ENCODE measurements around the gene EED. TPM values are rescaled to one million over a fixed set of nuclear protein-coding genes. Genes with fewer than 3 reads are reported as not detected.
A peak's percentile ranks its signal among the peaks of the same experiment; 100 is the strongest.

EED gene
- total and polyA plus RNA-seq, 4 donors: 14.5 to 26.5 (median 19.0) TPM

DNA sequence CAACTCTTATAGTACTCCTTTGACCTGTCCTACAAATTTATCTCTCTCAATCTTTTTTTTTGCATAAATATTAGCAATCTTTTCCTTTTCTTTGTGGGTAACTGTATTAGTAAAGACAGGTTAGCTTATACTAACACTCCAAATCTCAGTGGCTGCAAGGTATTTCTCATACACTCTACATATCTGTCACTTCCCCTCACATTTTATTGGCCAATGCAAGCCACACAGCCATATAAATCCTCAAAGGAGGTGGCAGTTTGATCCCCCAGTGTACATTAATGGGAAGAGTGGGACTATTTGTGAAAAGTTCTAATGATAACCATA is 42.6 kb upstream of the EED start:
- DNase-seq: no peak
- H3K4me3 ChIP-seq (ENCODE audit: low read length in 2 of 2): peak overlapping the region in 1 of 2 donors; percentile 54
- peak; percentile 10 for ATAC-seq (ENCODE audit: low FRiP score)
- no peaks in the 10 kb centered on the region for H3K9me3 ChIP-seq (ENCODE audit: control insufficient read depth, low read length)
- no peaks in the 10 kb centered on the region for H3K27me3 ChIP-seq (ENCODE audit: control insufficient read depth in 1 of 2, insufficient read depth in 2 of 2, low read length in 1 of 2)
- intact Hi-C loops (cut with DNase I): loop anchor here in 1 of 2 donors (5.0 kb wide), 1 partner anchor 255 kb away; no protein-coding TSS in a partner anchor
- peaks cover 0 to 2% of the 10 kb centered on the region in 2 donors for H3K4me1 ChIP-seq (ENCODE audit: control insufficient read depth in 1 of 2, insufficient read depth in 2 of 2, low read length in 2 of 2)
- no peaks in the 10 kb centered on the region for H3K36me3 ChIP-seq (ENCODE audit: control insufficient read depth in 1 of 2, insufficient read depth in 2 of 2, low read length in 1 of 2)
- no peak overlapping the region for H3K27ac ChIP-seq (ENCODE audit: low read depth in 1 of 2, low read length in 2 of 2)

DNA sequence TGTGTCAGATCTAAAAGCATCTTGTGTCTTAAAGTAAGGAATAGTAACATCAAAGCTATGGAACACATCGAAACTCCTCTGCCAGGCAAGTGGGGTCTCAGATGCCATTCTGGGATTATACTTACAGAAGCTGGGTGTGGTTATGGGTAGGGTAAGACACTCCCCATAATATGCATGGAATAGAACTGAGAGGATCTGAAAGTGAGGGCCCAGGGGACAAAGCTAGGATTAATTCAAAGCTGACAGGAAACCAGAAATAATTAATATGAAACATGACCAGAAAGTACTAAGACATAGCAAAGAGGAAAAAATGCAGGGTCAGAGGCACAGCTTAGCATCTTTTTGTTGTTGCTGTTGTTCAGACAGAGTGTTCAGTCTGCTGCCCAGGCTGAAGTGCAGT is 40.2 kb upstream of the EED start:
- ATAC-seq (ENCODE audit: low FRiP score) (no peak), DNase-seq (no peak)
- no peaks in the 10 kb centered on the region for H3K36me3 ChIP-seq (ENCODE audit: control insufficient read depth in 1 of 2, insufficient read depth in 2 of 2, low read length in 1 of 2)
- H3K27me3 ChIP-seq (ENCODE audit: control insufficient read depth in 1 of 2, insufficient read depth in 2 of 2, low read length in 1 of 2): no peaks in the 10 kb centered on the region
- H3K9me3 ChIP-seq (ENCODE audit: control insufficient read depth, low read length): no peaks in the 10 kb centered on the region
- H3K4me1 ChIP-seq (ENCODE audit: control insufficient read depth in 1 of 2, insufficient read depth in 2 of 2, low read length in 2 of 2): peaks cover 0 to 2% of the 10 kb centered on the region in 2 donors
- H3K4me3 ChIP-seq (ENCODE audit: low read length in 2 of 2): no peak overlapping the region
- WGBS, 2 donors: 96 to 97% methylated on average over 1 of the region's 1 CpG
- intact Hi-C loops (cut with DNase I): loop anchor here in 1 of 2 donors (5.0 kb wide), 1 partner anchor 257 kb away; no protein-coding TSS in a partner anchor
- H3K27ac ChIP-seq (ENCODE audit: low read depth in 1 of 2, low read length in 2 of 2): no peak overlapping the region

DNA sequence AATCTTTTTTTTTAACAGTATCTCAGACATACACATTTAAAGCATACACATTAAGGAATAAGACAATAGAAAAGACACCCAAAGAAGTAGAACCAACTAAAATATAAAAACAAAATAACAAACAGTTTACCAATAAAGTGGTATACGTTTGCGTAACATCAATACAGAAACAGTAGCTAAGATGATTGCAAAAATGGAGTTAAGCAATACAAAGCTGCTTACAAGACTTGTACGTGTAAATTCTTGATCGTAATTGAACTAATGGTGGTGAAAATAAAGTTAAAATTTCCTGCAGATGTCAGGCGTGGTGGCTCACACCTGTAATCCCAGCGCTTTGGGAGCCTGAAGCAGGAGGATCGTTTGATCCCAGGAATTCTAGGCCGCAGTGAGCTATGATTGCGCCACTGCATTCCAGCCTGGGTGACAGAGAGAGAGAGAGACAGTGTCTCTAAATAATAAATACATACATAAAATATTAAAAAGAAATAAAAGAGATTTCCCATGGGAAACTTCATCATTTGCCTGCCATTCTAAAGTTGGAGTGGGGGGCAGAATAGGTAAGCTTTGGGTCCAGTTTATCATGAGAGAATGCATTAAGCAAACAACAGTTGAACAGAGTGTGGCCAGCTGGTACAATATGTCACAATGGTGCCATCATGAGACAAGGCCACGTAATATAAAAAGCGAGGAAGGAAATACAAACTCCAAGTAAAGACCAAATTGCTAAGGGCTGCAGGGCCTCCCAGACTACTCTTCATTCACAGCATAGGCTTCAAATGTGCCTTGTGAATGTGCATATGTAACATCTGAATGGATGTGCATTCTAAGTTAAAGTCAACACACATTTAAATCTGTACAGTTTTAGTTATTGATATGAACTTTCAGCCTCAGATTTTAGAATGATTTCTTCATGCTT is 38.9 kb upstream of the EED start:
- Histone ChIP-seq H3K4me1 (ENCODE audit: control insufficient read depth in 1 of 2, insufficient read depth in 2 of 2, low read length in 2 of 2) (peaks cover 0 to 2% of the 10 kb centered on the region in 2 donors), H3K36me3 (ENCODE audit: control insufficient read depth in 1 of 2, insufficient read depth in 2 of 2, low read length in 1 of 2) (no peaks in the 10 kb centered on the region), H3K9me3 (ENCODE audit: control insufficient read depth, low read length) (no peaks in the 10 kb centered on the region), H3K4me3 (ENCODE audit: low read length in 2 of 2) (no peak overlapping the region), H3K27me3 (ENCODE audit: control insufficient read depth in 1 of 2, insufficient read depth in 2 of 2, low read length in 1 of 2) (no peaks in the 10 kb centered on the region), H3K27ac (ENCODE audit: low read depth in 1 of 2, low read length in 2 of 2) (no peak overlapping the region)
- WGBS, 2 donors: 87 to 88% methylated on average over 11 of the region's 11 CpGs
- ATAC-seq (ENCODE audit: low FRiP score) (no peak), DNase-seq (no peak)
- intact Hi-C loops (cut with DNase I): no loop called here

DNA sequence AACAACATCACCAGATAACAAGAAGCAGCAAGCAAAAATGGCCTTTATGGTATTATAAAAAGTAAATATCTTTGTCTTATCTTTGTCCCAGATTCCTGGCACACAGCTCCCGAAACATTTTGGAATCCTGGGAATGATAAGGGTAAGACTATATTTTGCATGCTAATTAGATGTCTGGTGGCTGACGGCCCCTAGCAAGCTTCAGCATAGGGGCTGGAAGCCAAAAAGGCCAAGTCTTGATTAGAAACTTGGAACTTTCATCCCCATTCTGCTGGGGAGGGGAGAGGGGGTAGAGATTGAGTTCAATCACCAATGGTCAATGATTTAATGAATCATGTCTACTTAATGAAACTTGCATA is 38.2 kb upstream of the EED start:
- Histone ChIP-seq H3K4me1 (ENCODE audit: control insufficient read depth in 1 of 2, insufficient read depth in 2 of 2, low read length in 2 of 2) (peaks cover 0 to 2% of the 10 kb centered on the region in 2 donors), H3K36me3 (ENCODE audit: control insufficient read depth in 1 of 2, insufficient read depth in 2 of 2, low read length in 1 of 2) (no peaks in the 10 kb centered on the region), H3K27me3 (ENCODE audit: control insufficient read depth in 1 of 2, insufficient read depth in 2 of 2, low read length in 1 of 2) (no peaks in the 10 kb centered on the region), H3K9me3 (ENCODE audit: control insufficient read depth, low read length) (no peaks in the 10 kb centered on the region), H3K27ac (ENCODE audit: low read depth in 1 of 2, low read length in 2 of 2) (no peak overlapping the region), H3K4me3 (ENCODE audit: low read length in 2 of 2) (no peak overlapping the region)
- WGBS, 2 donors: 28 to 43% methylated on average over 2 of the region's 2 CpGs
- DNase-seq: no peak
- no peak for ATAC-seq (ENCODE audit: low FRiP score)
- intact Hi-C loops (cut with DNase I): no loop called here

DNA sequence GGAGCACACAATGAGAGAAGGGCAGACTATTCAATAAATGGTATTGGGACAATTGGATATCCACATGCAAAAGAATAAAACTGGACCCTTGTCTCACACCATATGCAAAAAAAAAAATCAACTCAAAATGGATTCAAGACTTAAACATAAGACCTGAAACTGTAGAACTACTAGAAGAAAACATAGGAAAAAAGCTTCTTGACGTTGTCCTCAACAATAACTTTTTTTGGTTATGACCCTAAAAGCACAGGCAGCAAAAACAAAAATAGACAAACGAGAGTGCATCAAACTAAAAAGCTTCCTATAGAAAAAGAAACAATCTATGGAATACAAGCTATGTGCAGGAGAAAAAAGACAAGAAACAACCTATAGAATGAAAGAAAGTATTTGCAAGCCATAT is 37.1 kb upstream of the EED start:
- no peak overlapping the region for H3K4me3 ChIP-seq (ENCODE audit: low read length in 2 of 2)
- DNase-seq (no peak), ATAC-seq (ENCODE audit: low FRiP score) (no peak)
- intact Hi-C loops (cut with DNase I): no loop called here
- no peaks in the 10 kb centered on the region for H3K4me1 ChIP-seq (ENCODE audit: control insufficient read depth in 1 of 2, insufficient read depth in 2 of 2, low read length in 2 of 2)
- H3K27me3 ChIP-seq (ENCODE audit: control insufficient read depth in 1 of 2, insufficient read depth in 2 of 2, low read length in 1 of 2): no peaks in the 10 kb centered on the region
- H3K36me3 ChIP-seq (ENCODE audit: control insufficient read depth in 1 of 2, insufficient read depth in 2 of 2, low read length in 1 of 2): no peaks in the 10 kb centered on the region
- no peaks in the 10 kb centered on the region for H3K9me3 ChIP-seq (ENCODE audit: control insufficient read depth, low read length)
- 91 to 94% methylated on average over 2 of the region's 2 CpGs for WGBS, 2 donors
- H3K27ac ChIP-seq (ENCODE audit: low read depth in 1 of 2, low read length in 2 of 2): no peak overlapping the region

DNA sequence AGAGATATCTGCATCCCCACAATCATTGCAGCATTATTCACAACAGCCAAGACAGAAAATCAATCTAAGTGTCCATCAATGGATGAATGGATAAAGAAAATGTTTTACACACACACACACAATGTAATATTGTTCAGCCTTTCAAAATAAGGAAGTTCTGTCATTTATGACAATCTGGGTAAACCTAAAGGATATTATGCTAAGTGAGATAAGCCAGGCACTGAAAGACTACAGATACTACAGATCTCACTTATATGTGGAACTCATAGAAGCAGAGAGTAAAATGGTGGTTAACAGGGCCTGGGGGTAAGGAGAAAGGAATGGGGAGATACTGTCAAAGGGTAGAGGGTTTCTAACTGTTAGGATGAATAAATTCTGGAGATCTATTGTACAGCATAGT is 36.0 kb upstream of the EED start:
- Histone ChIP-seq H3K27ac (ENCODE audit: low read depth in 1 of 2, low read length in 2 of 2) (no peak overlapping the region), H3K27me3 (ENCODE audit: control insufficient read depth in 1 of 2, insufficient read depth in 2 of 2, low read length in 1 of 2) (no peaks in the 10 kb centered on the region), H3K36me3 (ENCODE audit: control insufficient read depth in 1 of 2, insufficient read depth in 2 of 2, low read length in 1 of 2) (no peaks in the 10 kb centered on the region), H3K9me3 (ENCODE audit: control insufficient read depth, low read length) (no peaks in the 10 kb centered on the region), H3K4me3 (ENCODE audit: low read length in 2 of 2) (no peak overlapping the region), H3K4me1 (ENCODE audit: control insufficient read depth in 1 of 2, insufficient read depth in 2 of 2, low read length in 2 of 2) (no peaks in the 10 kb centered on the region)
- ATAC-seq (ENCODE audit: low FRiP score): no peak
- intact Hi-C loops (cut with DNase I): no loop called here
- DNase-seq: no peak

DNA sequence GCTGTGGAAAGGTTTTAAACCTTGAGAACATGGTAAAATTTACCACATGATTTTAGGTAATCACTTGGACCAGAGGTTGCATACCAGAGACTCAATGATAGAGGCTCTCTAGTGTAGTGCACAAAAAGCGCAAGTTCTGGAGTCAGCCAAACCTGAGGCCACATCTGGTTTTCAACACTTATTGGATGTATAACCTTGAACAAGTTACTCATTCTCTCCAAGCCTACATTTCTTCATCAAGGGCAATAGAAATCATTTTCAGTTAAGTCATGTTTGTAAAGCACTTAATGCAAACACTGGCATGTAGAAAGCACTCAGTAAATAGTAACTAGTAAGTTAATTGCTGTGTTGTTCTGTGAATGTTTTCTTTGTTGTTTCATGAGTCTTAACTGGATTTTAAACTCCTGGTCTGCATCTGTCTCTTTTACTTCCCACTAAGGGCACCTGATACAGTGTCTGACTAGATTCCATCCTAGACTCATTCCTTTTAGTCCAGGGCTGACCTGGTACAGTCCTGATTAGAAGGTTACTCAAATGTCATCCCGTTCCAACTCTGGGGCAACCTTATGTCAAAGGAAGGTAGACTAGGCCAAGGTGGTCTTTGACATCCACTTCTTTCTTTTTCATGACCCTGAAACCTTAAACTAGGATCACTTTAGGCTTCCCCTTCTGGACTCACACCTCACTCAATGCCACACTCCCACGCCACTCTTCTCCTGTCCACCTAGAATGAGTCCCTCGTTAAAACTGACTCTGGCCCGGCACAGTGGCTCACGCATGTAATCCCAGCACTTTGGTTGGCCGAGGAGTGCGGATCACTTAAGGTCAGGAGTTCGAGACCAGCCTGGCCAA is 34.5 kb upstream of the EED start:
- ATAC-seq (ENCODE audit: low FRiP score): no peak
- H3K4me1 ChIP-seq (ENCODE audit: control insufficient read depth in 1 of 2, insufficient read depth in 2 of 2, low read length in 2 of 2): no peaks in the 10 kb centered on the region
- no peak overlapping the region for H3K4me3 ChIP-seq (ENCODE audit: low read length in 2 of 2)
- no peaks in the 10 kb centered on the region for H3K9me3 ChIP-seq (ENCODE audit: control insufficient read depth, low read length)
- no peaks in the 10 kb centered on the region for H3K27me3 ChIP-seq (ENCODE audit: control insufficient read depth in 1 of 2, insufficient read depth in 2 of 2, low read length in 1 of 2)
- H3K36me3 ChIP-seq (ENCODE audit: control insufficient read depth in 1 of 2, insufficient read depth in 2 of 2, low read length in 1 of 2): no peaks in the 10 kb centered on the region
- intact Hi-C loops (cut with DNase I): loop anchor here in 1 of 2 donors (10.0 kb wide), 1 partner anchor 355 kb away; the partner anchor contains the start of gene CCDC83
- DNase-seq: no peak
- no peak overlapping the region for H3K27ac ChIP-seq (ENCODE audit: low read depth in 1 of 2, low read length in 2 of 2)
- WGBS, 2 donors: 96 to 97% methylated on average over 9 of the region's 9 CpGs

DNA sequence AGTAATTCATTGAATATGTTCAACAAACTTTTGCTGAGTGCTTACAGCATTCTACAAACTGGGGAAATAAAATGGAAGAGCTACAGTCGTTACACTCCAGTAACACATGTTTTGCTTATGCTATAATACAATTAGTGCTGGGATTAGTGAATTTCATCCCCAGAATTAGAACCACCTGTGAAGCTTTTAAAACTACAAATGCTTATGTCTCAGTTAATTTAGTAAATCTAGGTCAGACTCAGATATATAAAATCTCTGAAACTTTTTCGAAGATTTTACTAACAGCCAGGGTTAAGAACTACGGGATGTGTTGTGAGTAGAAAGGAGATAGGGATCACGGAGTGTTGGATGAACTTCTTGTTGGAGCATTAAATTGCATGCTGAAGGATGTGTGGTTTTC is 33.7 kb upstream of the EED start:
- Histone ChIP-seq H3K4me3 (ENCODE audit: low read length in 2 of 2) (no peak overlapping the region), H3K4me1 (ENCODE audit: control insufficient read depth in 1 of 2, insufficient read depth in 2 of 2, low read length in 2 of 2) (no peaks in the 10 kb centered on the region), H3K27ac (ENCODE audit: low read depth in 1 of 2, low read length in 2 of 2) (no peak overlapping the region), H3K36me3 (ENCODE audit: control insufficient read depth in 1 of 2, insufficient read depth in 2 of 2, low read length in 1 of 2) (no peaks in the 10 kb centered on the region), H3K27me3 (ENCODE audit: control insufficient read depth in 1 of 2, insufficient read depth in 2 of 2, low read length in 1 of 2) (no peaks in the 10 kb centered on the region), H3K9me3 (ENCODE audit: control insufficient read depth, low read length) (no peaks in the 10 kb centered on the region)
- DNase-seq (no peak), ATAC-seq (ENCODE audit: low FRiP score) (no peak)
- 94% methylated on average over 4 of the region's 4 CpGs for WGBS, 2 donors
- intact Hi-C loops (cut with DNase I): loop anchor here in 1 of 2 donors (10.0 kb wide), 1 partner anchor 356 kb away; the partner anchor contains the start of gene CCDC83
